ENCODE measurements around the gene ATG7.

ATG7 gene

DNA sequence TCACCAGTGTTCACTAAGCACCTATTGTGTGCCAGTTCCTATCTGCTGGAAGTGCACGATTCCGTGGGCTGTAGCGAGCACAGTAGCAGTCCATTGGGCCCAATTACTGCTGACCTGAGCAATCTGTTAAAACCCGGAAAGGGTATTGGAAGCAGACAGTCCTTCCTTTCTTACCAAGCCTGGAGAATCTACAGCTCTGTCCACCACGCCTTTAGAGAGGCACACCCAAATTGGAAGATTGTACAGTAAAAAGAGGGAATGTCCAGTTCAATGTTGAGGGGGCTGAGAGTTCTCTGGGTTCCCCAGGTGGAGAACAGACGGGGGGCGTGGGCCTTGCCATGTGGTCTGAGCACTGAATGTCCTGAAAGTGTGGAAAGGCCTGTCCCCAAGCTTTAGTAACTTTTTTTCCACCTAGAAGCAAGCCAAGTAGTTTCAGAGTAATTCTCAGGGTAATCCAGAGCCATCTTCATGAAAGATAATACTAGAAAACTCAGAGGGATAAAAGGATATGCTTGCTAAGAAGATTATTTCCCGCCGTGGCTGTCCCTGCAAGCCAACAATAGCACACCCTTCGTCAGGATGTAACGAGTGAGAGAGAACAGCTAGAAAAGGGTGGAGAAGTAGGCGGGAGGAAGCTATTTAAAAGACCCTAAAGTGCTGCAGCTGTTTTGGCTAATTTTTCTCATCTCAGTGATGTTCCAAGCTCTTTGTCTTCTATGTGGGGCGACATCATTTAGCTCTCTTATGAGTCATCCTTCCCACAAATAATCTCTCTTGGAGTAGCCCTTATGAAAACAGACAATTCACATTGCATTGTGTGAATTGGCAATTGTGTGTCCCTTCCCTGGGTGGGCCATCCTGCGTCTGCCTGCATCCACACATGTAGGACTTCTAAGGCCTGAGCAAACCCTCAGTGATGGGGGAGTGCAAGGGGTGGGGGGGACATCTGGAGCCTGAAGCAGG is 181.0 kb downstream of the ATG7 start (continued):
- TF ChIP-seq ZNF610 (tag by site-specific recombination; IDR thresholded peaks at IDR 0.05; ENCODE audit: borderline replicate concordance): no peak
- TF ChIP-seq, protein P1, sequence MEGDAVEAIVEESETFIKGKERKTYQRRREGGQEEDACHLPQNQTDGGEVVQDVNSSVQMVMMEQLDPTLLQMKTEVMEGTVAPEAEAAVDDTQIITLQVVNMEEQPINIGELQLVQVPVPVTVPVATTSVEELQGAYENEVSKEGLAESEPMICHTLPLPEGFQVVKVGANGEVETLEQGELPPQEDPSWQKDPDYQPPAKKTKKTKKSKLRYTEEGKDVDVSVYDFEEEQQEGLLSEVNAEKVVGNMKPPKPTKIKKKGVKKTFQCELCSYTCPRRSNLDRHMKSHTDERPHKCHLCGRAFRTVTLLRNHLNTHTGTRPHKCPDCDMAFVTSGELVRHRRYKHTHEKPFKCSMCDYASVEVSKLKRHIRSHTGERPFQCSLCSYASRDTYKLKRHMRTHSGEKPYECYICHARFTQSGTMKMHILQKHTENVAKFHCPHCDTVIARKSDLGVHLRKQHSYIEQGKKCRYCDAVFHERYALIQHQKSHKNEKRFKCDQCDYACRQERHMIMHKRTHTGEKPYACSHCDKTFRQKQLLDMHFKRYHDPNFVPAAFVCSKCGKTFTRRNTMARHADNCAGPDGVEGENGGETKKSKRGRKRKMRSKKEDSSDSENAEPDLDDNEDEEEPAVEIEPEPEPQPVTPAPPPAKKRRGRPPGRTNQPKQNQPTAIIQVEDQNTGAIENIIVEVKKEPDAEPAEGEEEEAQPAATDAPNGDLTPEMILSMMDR (tag by site-specific recombination; IDR thresholded peaks at IDR 0.05): no peak
- no peak for TF ChIP-seq ZNF785 (tag by site-specific recombination; IDR thresholded peaks at IDR 0.05)
- no peak for TF ChIP-seq ZSCAN16 (tag by site-specific recombination; IDR thresholded peaks at IDR 0.05)
- no peak for TF ChIP-seq ZNF658 (tag by site-specific recombination; IDR thresholded peaks at IDR 0.05)
- 0 out of 2 replicates have a peak, but pooled peaks have one; percentile 13 for TF ChIP-seq RBAK (tag by site-specific recombination; IDR thresholded peaks at IDR 0.05)
- TF ChIP-seq, protein P2, sequence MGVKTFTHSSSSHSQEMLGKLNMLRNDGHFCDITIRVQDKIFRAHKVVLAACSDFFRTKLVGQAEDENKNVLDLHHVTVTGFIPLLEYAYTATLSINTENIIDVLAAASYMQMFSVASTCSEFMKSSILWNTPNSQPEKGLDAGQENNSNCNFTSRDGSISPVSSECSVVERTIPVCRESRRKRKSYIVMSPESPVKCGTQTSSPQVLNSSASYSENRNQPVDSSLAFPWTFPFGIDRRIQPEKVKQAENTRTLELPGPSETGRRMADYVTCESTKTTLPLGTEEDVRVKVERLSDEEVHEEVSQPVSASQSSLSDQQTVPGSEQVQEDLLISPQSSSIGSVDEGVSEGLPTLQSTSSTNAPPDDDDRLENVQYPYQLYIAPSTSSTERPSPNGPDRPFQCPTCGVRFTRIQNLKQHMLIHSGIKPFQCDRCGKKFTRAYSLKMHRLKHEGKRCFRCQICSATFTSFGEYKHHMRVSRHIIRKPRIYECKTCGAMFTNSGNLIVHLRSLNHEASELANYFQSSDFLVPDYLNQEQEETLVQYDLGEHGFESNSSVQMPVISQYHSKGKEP (tag by site-specific recombination; IDR thresholded peaks at IDR 0.05): no peak
- TF ChIP-seq, protein P3, sequence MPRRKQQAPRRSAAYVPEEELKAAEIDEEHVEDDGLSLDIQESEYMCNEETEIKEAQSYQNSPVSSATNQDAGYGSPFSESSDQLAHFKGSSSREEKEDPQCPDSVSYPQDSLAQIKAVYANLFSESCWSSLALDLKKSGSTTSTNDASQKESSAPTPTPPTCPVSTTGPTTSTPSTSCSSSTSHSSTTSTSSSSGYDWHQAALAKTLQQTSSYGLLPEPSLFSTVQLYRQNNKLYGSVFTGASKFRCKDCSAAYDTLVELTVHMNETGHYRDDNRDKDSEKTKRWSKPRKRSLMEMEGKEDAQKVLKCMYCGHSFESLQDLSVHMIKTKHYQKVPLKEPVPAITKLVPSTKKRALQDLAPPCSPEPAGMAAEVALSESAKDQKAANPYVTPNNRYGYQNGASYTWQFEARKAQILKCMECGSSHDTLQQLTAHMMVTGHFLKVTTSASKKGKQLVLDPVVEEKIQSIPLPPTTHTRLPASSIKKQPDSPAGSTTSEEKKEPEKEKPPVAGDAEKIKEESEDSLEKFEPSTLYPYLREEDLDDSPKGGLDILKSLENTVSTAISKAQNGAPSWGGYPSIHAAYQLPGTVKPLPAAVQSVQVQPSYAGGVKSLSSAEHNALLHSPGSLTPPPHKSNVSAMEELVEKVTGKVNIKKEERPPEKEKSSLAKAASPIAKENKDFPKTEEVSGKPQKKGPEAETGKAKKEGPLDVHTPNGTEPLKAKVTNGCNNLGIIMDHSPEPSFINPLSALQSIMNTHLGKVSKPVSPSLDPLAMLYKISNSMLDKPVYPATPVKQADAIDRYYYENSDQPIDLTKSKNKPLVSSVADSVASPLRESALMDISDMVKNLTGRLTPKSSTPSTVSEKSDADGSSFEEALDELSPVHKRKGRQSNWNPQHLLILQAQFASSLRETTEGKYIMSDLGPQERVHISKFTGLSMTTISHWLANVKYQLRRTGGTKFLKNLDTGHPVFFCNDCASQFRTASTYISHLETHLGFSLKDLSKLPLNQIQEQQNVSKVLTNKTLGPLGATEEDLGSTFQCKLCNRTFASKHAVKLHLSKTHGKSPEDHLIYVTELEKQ (tag by site-specific recombination; IDR thresholded peaks at IDR 0.05; ENCODE audit: borderline replicate concordance): no peak
- TF ChIP-seq, protein P4, sequence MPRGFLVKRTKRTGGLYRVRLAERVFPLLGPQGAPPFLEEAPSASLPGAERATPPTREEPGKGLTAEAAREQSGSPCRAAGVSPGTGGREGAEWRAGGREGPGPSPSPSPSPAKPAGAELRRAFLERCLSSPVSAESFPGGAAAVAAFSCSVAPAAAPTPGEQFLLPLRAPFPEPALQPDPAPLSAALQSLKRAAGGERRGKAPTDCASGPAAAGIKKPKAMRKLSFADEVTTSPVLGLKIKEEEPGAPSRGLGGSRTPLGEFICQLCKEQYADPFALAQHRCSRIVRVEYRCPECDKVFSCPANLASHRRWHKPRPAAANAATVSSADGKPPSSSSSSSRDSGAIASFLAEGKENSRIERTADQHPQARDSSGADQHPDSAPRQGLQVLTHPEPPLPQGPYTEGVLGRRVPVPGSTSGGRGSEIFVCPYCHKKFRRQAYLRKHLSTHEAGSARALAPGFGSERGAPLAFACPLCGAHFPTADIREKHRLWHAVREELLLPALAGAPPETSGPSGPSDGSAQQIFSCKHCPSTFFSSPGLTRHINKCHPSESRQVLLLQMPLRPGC (tag by site-specific recombination; IDR thresholded peaks at IDR 0.05): no peak
- TF ChIP-seq KLF9 (tag by site-specific recombination; IDR thresholded peaks at IDR 0.05; ENCODE audit: low read depth): no peak
- no peak for TF ChIP-seq ZNF670 (tag by site-specific recombination; IDR thresholded peaks at IDR 0.05; ENCODE audit: low read depth)
- no peak for TF ChIP-seq ZNF114 (tag by site-specific recombination; IDR thresholded peaks at IDR 0.05)
- TF ChIP-seq ZNF394 (tag by site-specific recombination; IDR thresholded peaks at IDR 0.05; ENCODE audit: borderline replicate concordance): peak; percentile 78
- TF ChIP-seq ZNF530 (tag by site-specific recombination; IDR thresholded peaks at IDR 0.05; ENCODE audit: low read depth): no peak
- TF ChIP-seq ZNF404 (tag by site-specific recombination; IDR thresholded peaks at IDR 0.05): no peak
- no peak for TF ChIP-seq ZBTB8A (tag by site-specific recombination; IDR thresholded peaks at IDR 0.05)
- TF ChIP-seq, protein P5, sequence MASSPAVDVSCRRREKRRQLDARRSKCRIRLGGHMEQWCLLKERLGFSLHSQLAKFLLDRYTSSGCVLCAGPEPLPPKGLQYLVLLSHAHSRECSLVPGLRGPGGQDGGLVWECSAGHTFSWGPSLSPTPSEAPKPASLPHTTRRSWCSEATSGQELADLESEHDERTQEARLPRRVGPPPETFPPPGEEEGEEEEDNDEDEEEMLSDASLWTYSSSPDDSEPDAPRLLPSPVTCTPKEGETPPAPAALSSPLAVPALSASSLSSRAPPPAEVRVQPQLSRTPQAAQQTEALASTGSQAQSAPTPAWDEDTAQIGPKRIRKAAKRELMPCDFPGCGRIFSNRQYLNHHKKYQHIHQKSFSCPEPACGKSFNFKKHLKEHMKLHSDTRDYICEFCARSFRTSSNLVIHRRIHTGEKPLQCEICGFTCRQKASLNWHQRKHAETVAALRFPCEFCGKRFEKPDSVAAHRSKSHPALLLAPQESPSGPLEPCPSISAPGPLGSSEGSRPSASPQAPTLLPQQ (tag by site-specific recombination; IDR thresholded peaks at IDR 0.05): 0 out of 2 replicates have a peak, but pooled peaks have one; percentile 18
- no peak for TF ChIP-seq ZBTB7A (tag by site-specific recombination; IDR thresholded peaks at IDR 0.05; ENCODE audit: low read depth)
- no peak for TF ChIP-seq ZNF830 (tag by site-specific recombination; IDR thresholded peaks at IDR 0.05; ENCODE audit: low read depth)
- TF ChIP-seq ZBTB48 (tag by site-specific recombination; IDR thresholded peaks at IDR 0.05): no peak
- no peak for TF ChIP-seq MYNN (tag by site-specific recombination; IDR thresholded peaks at IDR 0.05; ENCODE audit: borderline replicate concordance)
- TF ChIP-seq ZNF843 (tag by site-specific recombination; IDR thresholded peaks at IDR 0.05): no peak
- no peak for TF ChIP-seq OSR2 (tag by site-specific recombination; IDR thresholded peaks at IDR 0.05)
- TF ChIP-seq, protein P6, sequence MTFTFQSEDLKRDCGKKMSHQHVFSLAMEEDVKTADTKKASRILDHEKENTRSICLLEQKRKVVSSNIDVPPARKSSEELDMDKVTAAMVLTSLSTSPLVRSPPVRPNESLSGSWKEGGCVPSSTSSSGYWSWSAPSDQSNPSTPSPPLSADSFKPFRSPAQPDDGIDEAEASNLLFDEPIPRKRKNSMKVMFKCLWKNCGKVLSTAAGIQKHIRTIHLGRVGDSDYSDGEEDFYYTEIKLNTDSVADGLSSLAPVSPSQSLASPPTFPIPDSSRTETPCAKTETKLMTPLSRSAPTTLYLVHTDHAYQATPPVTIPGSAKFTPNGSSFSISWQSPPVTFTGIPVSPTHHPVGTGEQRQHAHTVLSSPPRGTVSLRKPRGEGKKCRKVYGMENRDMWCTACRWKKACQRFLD (tag by site-specific recombination; IDR thresholded peaks at IDR 0.05): no peak
- TF ChIP-seq ZNF266 (tag by site-specific recombination; IDR thresholded peaks at IDR 0.05; ENCODE audit: low read depth): no peak
- TF ChIP-seq ZNF548 (tag by site-specific recombination; IDR thresholded peaks at IDR 0.05): no peak
